Measurements from ENCODE around the gene WDR7.
"Not testable (repeated sequence)": the region's sequence is repeated elsewhere in the genome, so short reads cannot be mapped to it uniquely, and the experiment has no call there.

Gene WDR7

GRCh38 chr18:56652802-56653201, 1.6 kb downstream of the WDR7 start:
- no peak overlapping the region for H3K4me3 ChIP-seq (replicated peaks; ENCODE audit: low read depth, low read length)
- no peak for TF ChIP-seq CTCF (IDR thresholded peaks at IDR 0.05; ENCODE audit: low read length, missing control alignments)
- no peak for DNase-seq (ENCODE audit: low read depth)

- H3K4me3 ChIP-seq (replicated peaks; ENCODE audit: low read depth, low read length); DNase-seq (ENCODE audit: low read depth): not testable (repeated sequence)
Observed at GRCh38 chr18:56654280-56654679, 3.1 kb downstream of the WDR7 start.

GRCh38 chr18:56658261-56658660, 7.1 kb downstream of the WDR7 start:
- no peak for DNase-seq (ENCODE audit: low read depth)
- H3K4me3 ChIP-seq (replicated peaks; ENCODE audit: low read depth, low read length), result no peak overlapping the region
- no peak for TF ChIP-seq CTCF (IDR thresholded peaks at IDR 0.05; ENCODE audit: low read length, missing control alignments)

- no peak for DNase-seq (ENCODE audit: low read depth)
- TF ChIP-seq CTCF (IDR thresholded peaks at IDR 0.05; ENCODE audit: low read length, missing control alignments), result no peak
- no peak overlapping the region for H3K4me3 ChIP-seq (replicated peaks; ENCODE audit: low read depth, low read length)
Observed at GRCh38 chr18:56659111-56659510, 8.0 kb downstream of the WDR7 start.

- no peak for TF ChIP-seq CTCF (IDR thresholded peaks at IDR 0.05; ENCODE audit: low read length, missing control alignments)
Observed at GRCh38 chr18:56660655-56661054, 9.5 kb downstream of the WDR7 start.

GRCh38 chr18:56661360-56662062, 10.4 kb downstream of the WDR7 start:
- no peak for DNase-seq (ENCODE audit: low read depth)

More at GRCh38 chr18:56660655-56661054, 9.5 kb downstream of the WDR7 start:
- no peak for DNase-seq (ENCODE audit: low read depth)
- H3K4me3 ChIP-seq (replicated peaks; ENCODE audit: low read depth, low read length), result no peak overlapping the region

GRCh38 chr18:56662063-56662408, 10.9 kb downstream of the WDR7 start:
- no peak for TF ChIP-seq CTCF (IDR thresholded peaks at IDR 0.05; ENCODE audit: low read length, missing control alignments)
- DNase-seq (ENCODE audit: low read depth), result no peak
- H3K4me3 ChIP-seq (replicated peaks; ENCODE audit: low read depth, low read length), result no peak overlapping the region

More at GRCh38 chr18:56661360-56662062, 10.4 kb downstream of the WDR7 start:
- no peak for TF ChIP-seq CTCF (IDR thresholded peaks at IDR 0.05; ENCODE audit: low read length, missing control alignments)
- H3K4me3 ChIP-seq (replicated peaks; ENCODE audit: low read depth, low read length), result no peak overlapping the region

All from fibroblast of pulmonary artery (primary cell).